Measurements from ENCODE around the gene TBK1. TPM values are rescaled to one million over a fixed set of nuclear protein-coding genes. Genes with fewer than 3 reads are reported as not detected.
"Not testable (repeated sequence)": the region's sequence is repeated elsewhere in the genome, so short reads cannot be mapped to it uniquely, and the experiment has no call there.

The TBK1 gene
- total RNA-seq, 1 donor from 2014 or later, result 11.6 TPM

GRCh38 chr12:64528616-64529015, 76.7 kb downstream of the TBK1 start:
- intact Hi-C loops (cut with DNase I), result no loop called here
- no peak for ATAC-seq (ENCODE audit: poor library complexity)

DNA sequence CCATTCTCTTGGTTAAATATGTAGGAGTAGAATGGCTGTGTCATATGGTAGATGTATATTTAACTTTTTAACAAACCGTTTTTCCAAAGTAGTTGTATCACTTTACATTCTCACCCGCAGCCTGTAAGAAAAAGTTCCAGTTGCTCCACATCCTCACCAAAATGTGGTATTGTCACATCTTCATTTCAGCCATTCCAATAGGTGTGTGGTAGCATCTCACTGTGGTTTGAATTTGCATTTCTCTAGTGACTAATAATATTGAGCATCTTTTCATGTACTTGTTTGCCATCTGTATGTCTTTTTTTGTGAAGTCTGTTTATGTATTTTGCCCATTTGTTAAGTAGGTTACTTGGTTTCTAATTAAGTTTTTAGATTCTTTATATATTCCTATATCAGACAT, 78.6 kb downstream of the TBK1 start:
- no peak for ATAC-seq (ENCODE audit: poor library complexity)
- intact Hi-C loops (cut with DNase I), result no loop called here

More at GRCh38 chr12:64528616-64529015, 76.7 kb downstream of the TBK1 start:
- no peak for DNase-seq

GRCh38 chr12:64531665-64532334, 79.9 kb downstream of the TBK1 start:
- ATAC-seq (ENCODE audit: poor library complexity), result no peak
- intact Hi-C loops (cut with DNase I), result no loop called here
- no peak for DNase-seq

More for the DNA sequence above, 78.6 kb downstream of the TBK1 start:
- no peak for DNase-seq

DNA sequence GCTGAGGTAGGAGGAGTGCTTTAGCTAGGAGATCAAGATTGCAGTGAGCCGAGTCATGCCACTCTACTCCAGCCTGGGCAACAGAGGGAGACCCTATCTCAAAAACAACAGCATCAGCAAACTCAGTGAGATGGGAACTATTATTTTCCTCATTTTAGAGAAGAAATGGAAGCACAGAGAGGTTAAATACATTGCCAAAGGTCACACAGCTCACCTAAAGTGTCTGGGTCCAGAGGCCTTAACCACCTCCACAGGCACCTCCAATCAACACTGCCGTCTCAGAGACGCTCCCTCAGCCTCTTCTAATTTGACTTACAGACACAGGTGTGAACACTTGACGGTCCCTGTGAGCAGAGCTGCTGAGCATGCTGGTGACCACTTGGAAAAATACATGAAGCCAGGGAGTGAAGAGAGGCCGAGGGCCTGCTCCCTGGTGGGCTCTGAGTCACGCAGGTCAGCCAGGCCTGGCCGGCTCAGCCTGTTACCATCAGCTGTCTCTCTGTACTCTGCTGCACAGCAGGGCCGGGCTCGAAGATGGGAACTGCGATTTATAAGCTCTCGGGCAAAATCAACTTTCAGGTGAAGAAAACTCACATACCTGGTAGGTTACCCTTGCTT, 80.9 kb downstream of the TBK1 start:
- ATAC-seq (ENCODE audit: poor library complexity) (no peak), DNase-seq (no peak)
- intact Hi-C loops (cut with DNase I), result no loop called here

DNA sequence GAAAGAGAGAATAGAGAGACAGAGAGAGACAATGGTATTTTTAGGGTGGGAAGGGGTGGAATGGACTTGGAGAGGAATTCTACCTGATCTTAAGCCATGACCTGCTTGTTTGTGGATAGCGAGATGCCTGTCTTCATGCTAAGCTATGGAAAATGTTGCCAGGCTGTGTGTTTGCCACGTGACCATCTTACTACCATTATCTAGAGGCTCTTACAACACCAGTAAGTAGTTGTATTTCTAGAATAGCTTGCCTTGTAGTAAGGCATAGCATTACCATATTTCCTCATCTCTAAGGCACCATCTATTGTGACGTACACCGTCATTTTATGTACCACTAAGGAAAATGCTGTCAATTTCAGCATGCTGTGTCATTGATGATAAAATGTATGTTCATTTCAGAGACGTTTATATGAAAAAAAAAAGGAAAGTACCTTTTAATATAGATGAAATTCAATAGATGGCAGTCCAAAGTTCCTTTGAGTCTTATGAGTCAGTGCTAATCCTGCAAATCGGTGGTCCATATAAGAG, 82.8 kb downstream of the TBK1 start:
- ATAC-seq (ENCODE audit: poor library complexity), result no peak
- intact Hi-C loops (cut with DNase I), result no loop called here
- DNase-seq, result no peak

GRCh38 chr12:64538121-64538520, 86.2 kb downstream of the TBK1 start:
- intact Hi-C loops (cut with DNase I), result no loop called here
- DNase-seq (no peak), ATAC-seq (ENCODE audit: poor library complexity) (no peak)

DNA sequence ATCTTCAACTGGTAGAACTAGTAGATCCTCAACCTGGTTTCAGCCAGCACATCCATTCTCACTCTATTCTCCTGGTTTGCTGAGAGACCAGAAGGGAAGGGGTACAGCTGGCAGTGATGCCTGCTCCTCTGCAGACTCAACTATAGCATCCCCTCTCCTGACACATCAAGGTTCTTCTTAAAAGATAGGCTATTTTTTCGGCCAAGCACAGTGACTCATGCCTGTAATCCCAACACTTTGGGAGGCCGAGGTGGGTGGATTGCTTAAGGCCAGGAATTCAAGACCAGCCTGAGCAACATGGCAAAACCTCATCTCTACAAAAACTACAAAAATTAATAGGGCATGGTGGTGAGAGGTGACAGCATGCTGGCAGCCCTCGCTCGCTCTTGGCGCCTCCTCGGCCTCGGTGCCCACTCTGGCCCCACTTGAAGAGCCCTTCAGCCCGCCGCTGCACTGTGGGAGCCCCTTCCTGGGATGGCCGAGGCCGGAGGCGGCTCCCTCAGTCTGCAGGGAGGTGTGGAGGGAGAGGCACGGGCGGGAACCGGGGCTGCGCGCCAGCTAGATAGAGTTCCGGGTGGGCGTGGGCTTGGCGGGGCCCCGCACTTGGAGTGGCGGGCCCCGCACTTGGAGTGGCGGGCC, 90.6 kb downstream of the TBK1 start:
- ATAC-seq (ENCODE audit: poor library complexity); DNase-seq; intact Hi-C loops (cut with DNase I): not testable (repeated sequence)

GRCh38 chr12:64544371-64545080, 92.6 kb downstream of the TBK1 start:
- no peak for ATAC-seq (ENCODE audit: poor library complexity)

DNA sequence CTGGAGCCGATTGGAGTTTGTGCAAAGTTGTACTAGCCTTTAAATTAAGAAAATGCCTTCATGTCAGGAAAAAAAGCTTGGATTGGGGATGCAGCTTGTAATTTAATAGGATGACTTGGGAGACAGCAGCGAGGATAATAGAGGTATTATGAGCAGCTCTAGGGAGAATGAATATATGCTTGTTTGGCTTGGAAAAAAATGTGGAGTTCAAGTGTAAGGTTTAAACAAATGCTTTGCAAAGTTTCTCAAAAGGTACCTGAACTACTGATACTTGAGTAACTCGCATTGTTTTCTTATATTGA, 93.1 kb downstream of the TBK1 start:
- intact Hi-C loops (cut with DNase I), result no loop called here
- ATAC-seq (ENCODE audit: poor library complexity) (no peak), DNase-seq (no peak)

More at GRCh38 chr12:64544371-64545080, 92.6 kb downstream of the TBK1 start:
- DNase-seq, result no peak
- intact Hi-C loops (cut with DNase I), result no loop called here

DNA sequence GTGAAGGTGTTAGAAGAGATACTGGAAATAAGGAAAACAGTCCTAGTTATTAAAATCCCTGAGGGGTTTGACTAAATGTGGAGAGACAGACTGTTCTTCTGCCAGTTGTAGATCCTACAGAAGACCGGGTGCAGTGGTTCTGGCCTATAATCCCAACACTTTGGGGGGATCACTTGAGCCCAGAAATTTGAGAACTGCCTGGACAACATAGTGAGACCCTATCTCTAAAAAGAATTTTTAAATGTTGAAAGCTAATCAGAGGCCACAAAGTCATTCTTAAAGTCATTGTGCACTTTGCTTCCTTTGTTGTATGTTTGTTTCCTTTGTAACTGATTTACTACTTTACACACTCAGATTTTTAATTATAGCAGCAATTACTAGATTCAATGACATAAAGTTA, 97.2 kb downstream of the TBK1 start:
- ATAC-seq (ENCODE audit: poor library complexity) (no peak), DNase-seq (no peak)
- intact Hi-C loops (cut with DNase I), result no loop called here

DNA sequence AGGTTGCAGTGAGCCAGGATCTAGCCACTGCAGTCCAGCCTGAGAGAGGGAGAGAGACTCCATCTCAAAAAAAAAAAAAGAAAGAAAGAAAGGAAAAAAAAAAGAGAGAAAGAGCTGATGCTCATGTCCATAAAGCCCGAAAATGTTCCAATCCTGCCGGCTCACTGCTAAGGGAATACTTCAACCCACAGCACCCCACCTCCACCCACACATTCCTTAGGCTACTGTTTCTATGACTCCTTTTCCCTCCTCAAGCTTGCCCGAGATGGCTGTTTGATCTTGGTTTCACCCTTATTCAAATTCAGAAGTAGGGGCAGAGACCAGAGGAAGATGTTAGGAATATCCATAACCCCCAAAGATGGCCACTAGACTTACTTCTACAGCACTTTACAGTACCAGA, 98.8 kb downstream of the TBK1 start:
- intact Hi-C loops (cut with DNase I), result loop anchor here (2.0 to 5.0 kb wide), 2 partner anchors 57 to 144 kb away; no protein-coding TSS in a partner anchor
- ATAC-seq (ENCODE audit: poor library complexity), result no peak
- DNase-seq, result no peak

GRCh38 chr12:64551676-64552075, 99.8 kb downstream of the TBK1 start:
- intact Hi-C loops (cut with DNase I), result loop anchor here (2.0 to 5.0 kb wide), 2 partner anchors 56 to 143 kb away; no protein-coding TSS in a partner anchor
- DNase-seq, result no peak
- ATAC-seq (ENCODE audit: poor library complexity), result peak; percentile 35

Other genes starting within 250 kb of the TBK1 start
- gene KICS2, start 229.8 kb upstream of the TBK1 start, total RNA-seq, result 3.1 TPM
- not detected for gene C12orf56, start 61.4 kb upstream of the TBK1 start, total RNA-seq
- gene XPOT, start 47.7 kb upstream of the TBK1 start, total RNA-seq, result 27.9 TPM
- 117 TPM for gene RASSF3, start 158.4 kb downstream of the TBK1 start, total RNA-seq